DND-41 (cell line): ENCODE results near the gene VAMP7.

Experiments used
- CTCF ChIP-seq: IDR thresholded peaks from 2 replicates; pipeline ENCODE4 v1.5.1; 2012; ENCODE audit warnings: borderline replicate concordance, low read length, moderate library complexity, mild to moderate bottlenecking; ENCODE audit not compliant: poor library complexity, severe bottlenecking; ENCODE audit errors: extremely low read depth
- EZH2 ChIP-seq: IDR thresholded peaks from 3 replicates; pipeline ENCODE4 v1.6.1; 2012; ENCODE audit warnings: borderline replicate concordance, low read depth, mild to moderate bottlenecking, moderate library complexity, low read length, inconsistent platforms; ENCODE audit not compliant: severe bottlenecking

- TF ChIP-seq CTCF (no peak), EZH2 (no peak)
Observed at GRCh38 chrX:155967653-155968325, 86.6 kb downstream of the VAMP7 start.
